ELR (cell line): ENCODE measurements around the gene MEF2B.
A peak's percentile ranks its signal among the peaks of the same experiment; 100 is the strongest.
"Not testable (repeated sequence)": the region's sequence is repeated elsewhere in the genome, so short reads cannot be mapped to it uniquely, and the experiment has no call there.

Experiments used
- DNase-seq: peaks from one replicate; pipeline ENCODE4 v3.0.0-alpha.2; 2015; ENCODE audit warnings: low read depth

The MEF2B gene

GRCh38 chr19:19192910-19193423 lies 22.9 kb upstream of the MEF2B start:
- no peak for DNase-seq

GRCh38 chr19:19192078-19192882 lies 22.2 kb upstream of the MEF2B start, which contains the start of the genes BORCS8 and RFXANK:
BORCS8 (minus strand) TSS chr19:19192152; CDS start chr19:19192117, 35 bp downstream.
RFXANK (plus strand) TSS chr19:19192258; CDS start chr19:19193947, 1,689 bp downstream.
- DNase-seq = peak; percentile 100

DNA sequence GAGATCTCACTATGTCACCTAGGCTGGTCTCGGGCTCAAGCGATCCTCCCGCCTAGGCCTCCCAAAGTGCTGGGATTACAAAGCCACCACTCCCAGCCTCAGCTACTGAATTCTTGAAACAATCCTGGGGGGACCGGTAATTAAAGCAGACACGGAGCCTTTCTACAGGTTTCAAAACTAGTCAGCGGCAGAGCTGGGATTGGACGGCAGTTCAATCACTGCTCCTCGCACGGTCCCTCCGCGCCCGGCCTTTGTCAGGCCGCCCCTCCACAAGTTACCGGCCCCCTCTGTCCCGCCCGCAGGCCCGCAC lies 21.7 kb upstream of the MEF2B start:
- DNase-seq = peak; percentile 21

DNA sequence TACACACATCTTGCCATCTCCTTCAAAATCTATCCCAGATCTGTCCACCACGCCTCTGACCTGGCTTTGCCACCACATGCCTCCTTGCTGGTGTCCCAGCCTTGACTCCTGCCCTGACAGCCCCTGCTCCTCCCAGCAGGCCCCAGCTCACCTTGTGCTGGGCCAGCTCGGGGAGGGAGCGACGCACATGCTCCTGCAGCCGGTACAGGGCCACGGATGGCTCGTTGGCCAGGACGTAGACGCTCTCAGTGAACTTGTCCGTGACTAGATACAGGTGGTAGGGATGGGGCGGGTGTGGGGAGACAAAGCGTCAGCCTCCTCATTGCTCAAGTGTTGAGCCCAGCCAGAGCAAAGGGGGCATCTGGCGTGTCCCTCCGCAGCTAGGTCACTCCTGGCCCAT lies 16.7 kb upstream of the MEF2B start:
- no peak for DNase-seq

GRCh38 chr19:19185853-19186740 lies 16.0 kb upstream of the MEF2B start:
- DNase-seq = peak; percentile 72

DNA sequence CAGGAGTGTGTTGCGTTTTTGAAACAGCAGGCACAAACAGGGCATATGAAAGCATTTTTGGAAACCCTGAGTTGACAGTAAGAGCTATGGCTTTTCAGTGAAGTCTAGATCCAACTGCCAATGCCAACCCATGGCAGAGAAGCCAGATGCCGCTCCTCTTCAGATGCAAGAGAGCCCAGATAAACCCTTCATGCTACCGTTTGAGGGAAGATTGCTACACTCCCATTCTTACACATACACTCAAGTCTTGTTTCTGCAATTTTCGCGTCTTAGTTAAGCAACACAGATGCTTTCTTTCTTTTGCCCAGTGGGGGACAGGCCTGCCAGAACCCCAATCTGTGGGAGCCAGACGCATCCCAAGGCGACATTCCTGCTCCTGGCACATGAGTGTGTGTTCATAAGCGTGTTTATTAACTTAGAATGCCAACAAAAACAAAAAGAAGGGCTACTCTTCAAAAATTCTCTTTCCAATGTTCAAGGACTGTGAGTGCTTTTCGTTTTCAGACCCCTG lies 11.5 kb upstream of the MEF2B start:
- DNase-seq = no peak

DNA sequence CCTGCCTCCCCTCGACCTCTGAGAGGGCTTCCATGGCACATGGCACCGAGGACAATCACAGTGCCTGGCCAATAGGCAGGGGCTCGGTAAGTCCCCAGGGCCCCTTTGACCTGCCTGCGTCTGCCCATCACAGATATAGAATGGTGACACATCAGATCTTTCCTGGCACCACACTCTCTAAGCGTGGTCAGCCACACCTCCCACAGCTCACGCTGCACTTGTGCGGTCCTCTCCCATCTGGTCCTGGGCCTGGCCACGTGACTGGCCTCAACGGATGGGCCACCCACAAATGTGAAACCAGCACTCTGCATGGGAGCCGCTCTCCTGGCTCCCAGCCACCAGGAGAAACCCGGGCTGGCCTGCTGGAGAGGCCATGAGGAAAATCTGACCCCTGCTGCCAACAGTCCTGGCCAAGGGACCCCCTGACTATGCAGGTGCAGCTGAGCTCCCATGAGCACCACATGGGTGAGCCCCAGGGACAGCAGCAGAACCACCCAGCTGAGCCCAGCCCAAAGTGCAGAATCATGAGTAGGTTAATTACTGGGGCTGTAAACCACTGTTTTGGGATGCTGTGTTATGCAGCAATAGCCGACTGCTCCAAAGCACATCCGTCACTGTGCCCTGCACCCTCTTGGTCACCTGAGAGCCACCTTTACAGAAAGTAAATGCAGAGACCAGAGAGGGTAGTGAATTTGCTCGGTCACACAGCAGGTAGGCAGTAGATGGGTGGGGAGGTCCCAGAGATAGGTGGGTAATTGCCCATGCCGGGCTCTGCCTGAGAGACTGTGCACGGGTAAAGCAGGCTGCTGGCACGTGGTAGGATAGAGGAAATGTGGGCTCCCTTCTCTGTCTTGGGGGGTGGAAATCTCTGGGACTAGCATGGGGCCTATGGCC lies 9.7 kb upstream of the MEF2B start:
- DNase-seq = no peak

- DNase-seq = peak; percentile 26
Observed at GRCh38 chr19:19176950-19177349, 6.9 kb upstream of the MEF2B start.

DNA sequence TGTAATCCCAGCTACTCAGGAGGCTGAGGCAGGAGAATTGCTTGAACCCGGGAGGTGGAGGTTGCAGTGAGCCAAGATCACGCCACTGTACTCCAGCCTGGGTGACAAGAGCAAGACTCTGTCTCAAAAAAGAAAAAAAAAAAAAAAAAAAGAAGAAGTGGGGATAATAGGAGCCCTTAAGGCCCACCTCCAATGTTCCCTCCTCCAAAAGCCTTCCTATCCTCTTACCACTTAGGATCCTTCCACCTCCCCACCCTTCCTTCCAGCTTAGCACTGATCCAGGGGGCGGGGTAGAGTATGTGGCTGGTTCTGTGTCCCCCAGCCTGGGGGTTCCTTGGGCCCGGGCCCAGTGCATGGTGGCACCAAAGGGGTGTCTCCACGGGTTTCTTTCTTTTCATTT lies 3.2 kb upstream of the MEF2B start:
- not testable (repeated sequence) for DNase-seq

DNA sequence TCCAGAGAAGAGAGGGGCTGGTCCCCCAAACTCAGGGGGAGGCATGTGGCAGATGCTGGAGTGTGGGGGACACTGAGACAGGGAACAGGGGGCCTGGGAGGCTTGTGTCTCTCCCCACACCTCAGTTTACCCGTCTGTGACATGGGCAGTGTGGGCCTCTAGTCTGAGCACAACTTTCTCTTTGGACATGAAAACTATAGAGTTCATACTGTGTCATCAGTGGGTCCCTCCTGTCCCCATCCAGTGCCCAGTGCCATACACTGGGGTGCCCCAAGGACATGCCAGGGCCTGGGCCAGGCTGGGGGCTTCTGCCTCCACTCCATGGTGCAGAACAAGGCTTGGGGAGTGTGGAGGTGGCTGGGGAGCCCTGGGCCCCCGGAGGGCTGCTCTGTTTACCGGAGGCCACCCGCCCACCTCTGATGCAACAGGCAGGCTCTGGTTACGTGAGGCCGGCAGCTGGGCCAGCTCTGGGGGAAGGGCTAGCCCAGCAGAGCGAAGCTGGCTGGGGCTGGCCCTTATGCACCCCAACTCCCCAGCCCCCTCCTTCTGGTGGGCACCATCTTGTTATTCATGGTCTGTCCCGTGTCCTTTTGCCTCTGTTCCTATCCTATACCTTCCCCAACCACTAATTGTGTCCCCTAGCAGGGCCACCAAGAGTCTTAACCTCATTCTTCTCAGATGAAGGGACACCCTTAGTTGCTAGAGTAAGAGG lies 1.9 kb upstream of the MEF2B start:
- no peak for DNase-seq

DNA sequence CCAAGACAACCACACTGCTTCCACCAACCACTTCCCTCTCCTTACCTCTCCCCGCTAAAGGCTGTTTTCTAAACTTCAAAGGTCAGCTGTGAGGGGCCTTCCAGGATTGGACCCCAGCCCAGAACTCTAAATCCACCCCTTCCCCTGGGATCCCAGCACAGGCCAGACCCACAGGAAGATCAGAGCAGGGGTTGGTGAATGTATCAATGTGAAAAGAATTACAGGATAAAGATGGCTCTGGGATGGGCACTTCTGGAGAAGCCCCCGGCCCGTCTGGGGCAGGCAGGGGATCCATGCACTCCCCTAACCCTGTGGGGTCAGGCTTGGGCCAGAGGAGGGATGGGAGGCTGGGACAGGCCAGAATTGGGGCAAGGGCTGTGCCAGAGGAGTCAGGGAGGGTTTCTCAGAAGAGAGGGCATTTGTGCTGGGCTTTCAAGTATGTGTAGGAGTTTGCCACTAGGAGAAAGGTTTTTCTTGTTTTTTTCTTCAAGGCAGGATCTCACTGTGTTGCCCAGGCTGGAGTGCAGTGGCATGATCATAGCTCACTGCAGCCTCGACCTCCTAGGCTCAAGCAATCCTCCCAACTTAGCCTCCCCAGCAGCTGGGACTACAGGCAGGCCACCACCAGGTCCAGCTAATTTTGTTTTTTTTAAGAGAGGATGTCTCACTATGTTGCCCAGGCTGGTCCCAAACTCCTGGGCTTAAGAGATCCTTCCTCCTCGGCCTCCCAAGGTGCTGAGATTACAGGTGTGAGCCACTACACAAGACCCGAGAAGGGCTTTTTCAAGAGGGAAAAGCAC lies 1.0 kb upstream of the MEF2B start:
- no peak for DNase-seq

DNA sequence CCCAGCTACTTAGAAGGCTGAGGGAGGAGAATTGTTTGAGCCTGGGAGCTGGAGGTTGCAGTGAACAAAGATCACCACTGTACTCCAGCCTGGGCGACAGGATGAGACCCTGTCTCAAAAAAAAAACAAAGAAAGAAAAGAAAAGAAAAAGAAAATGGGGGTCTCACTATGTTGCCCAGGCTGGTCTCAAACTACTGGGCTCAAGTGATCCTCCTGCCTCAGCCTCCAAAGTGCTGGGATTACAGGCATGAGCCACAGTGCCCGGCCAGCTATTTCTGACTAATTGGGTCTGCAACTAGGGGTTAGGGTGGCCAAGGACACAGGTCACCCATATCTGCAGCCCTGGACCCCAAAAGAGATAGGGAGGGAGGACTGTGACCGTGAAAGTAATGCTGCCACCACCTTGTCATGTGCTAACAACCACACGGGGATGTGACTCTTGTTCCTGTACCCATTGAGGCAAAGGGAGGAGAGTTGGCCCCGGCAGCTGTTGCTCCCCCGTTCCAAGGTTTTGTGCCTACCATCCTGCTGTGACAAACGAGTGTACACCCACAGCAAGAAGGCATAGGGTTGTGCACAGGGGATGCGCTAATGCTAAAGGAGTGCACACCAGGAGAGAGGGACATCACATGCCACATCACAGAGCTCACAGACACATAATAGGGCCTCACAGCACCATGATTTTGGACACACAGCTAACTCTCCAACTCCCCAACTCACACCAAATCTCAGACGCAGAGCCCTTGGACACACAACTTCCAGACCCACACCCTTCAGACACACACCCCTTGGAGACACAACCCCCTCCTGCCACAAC lies 619 bp downstream of the MEF2B start:
- no peak for DNase-seq

GRCh38 chr19:19167612-19168011 lies 2.5 kb downstream of the MEF2B start:
- no peak for DNase-seq

DNA sequence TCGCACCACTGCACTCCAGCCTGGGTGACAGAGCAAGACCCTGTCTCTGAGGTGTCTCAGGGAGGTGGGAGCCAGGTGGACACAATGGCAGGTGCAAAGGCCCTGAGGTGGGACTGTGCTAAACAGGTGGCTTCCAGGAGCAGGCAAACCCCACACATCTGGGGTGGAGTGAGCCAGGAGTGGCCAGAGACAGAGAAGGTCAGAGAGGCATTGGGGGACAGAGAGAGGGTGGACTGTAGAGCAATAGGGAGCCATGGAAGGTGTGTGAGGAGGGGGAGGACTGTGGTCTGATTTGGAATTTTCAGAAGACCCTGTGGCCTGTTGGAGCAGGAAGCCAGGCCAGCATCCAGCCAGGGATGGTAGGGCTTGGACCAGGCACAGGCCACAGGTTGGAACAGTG lies 4.7 kb downstream of the MEF2B start:
- no peak for DNase-seq

DNA sequence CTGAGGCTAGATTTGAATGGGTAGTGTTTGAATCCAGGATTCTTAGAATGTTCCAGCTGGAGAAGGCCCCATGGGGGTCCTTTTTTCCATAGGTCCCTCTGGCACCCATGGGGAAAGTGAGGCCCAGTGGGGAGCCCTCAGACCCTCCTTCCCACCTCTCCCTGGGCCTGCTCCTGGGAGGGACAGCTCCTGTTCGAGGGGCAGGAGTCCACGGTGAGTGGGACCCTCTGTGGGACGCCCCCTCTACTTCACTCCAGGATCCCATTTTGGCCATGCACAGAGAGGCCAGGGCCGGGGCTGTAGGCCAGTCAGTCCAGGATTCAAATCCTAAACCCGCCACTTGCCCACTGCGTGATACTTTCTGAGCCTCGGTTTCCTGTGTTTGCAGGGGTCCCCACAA lies 7.6 kb downstream of the MEF2B start:
- DNase-seq = no peak

DNA sequence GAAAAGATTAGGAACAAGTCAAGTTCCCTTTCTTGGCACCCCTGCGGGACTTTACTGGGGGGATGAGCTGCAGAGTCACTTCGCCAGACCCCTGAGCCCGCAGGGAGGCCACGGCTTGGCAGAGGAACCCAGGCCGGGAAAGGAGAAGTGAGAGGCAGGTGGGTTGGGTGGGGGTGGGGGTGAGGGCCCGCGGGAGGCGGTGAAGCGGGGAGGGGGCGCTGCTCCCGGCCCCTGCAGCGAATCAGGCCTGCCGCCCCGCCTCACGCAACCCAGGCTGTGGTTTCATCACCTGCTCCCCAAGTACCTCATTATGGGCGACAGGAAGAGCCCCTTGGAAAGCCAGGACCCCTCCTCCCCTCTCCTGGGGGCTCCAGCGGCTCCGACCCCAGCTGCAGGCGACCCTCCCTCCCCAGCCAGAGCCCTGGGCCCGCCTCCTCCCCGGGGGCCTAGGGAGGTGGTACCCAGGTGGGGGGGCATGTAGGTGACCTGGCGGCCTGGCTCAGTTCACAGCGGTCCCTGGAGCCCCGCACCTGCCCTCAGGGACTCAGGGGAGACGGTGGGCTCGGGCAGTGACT lies 9.5 kb downstream of the MEF2B start:
- no peak for DNase-seq

DNA sequence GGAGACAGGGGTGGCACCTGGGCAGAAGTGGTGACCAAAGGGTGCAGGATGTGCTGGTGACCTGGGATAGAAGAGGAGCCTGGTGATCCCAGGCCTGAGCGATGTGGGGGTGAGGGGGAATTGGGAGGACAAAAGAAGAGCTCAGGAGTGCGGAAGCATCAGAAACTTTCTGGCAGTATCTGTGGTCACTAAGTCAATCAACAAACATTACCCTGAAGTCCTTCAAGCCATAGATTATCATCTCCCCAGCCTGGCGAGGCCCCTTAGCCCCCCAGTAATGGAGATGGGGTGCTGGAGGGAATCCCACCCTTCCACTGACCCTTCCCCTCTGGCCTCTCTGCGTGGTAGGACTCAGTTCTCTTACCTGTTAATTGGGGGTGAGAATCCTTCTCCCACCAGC lies 10.5 kb downstream of the MEF2B start:
- DNase-seq = no peak

DNA sequence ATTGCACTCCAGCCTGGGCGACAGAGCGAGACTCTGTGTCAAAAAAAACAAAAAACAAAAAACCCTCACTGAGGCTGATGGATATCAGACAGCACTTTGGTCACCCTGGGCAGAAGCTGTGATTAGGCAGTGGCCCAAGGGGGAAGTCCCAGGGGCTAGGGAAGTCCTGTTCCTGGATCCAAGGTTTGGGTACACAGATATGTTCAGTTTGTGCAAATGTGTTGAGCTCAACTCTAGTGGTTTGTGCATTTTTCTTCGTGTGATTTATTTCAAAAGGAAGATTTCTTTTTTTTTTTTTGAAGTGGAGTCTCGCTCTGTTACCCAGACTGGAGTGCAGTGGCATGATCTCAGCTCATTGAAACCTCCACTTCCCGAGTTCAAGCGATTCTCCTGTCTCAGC lies 12.3 kb downstream of the MEF2B start:
- DNase-seq = no peak
